Activated CD4-positive, alpha-beta T cell treated with anti-CD3 and anti-CD28 coated beads, Interleukin-2, Interleukin-6, amounts not matched to agents 100 ng/mL and 50 ng/mL, durations not matched to agents 16 hours and 8 hours (primary cell): ENCODE measurements around the gene LHX4.

Experiments used
- DNase-seq: peaks from one replicate; pipeline ENCODE4 v3.0.0-alpha.2; 2020

Gene LHX4

GRCh38 chr1:180247061-180247460 is 17.0 kb downstream of the LHX4 start:
- peak; percentile 25 for DNase-seq

GRCh38 chr1:180247580-180247979 is 17.5 kb downstream of the LHX4 start:
- DNase-seq: no peak

- DNase-seq: no peak
Measured at GRCh38 chr1:180248176-180248575, 18.1 kb downstream of the LHX4 start.

- peak; percentile 32 for DNase-seq
Measured at GRCh38 chr1:180248731-180249681, 18.9 kb downstream of the LHX4 start.

GRCh38 chr1:180249725-180250498 is 19.8 kb downstream of the LHX4 start:
- no peak for DNase-seq

DNA sequence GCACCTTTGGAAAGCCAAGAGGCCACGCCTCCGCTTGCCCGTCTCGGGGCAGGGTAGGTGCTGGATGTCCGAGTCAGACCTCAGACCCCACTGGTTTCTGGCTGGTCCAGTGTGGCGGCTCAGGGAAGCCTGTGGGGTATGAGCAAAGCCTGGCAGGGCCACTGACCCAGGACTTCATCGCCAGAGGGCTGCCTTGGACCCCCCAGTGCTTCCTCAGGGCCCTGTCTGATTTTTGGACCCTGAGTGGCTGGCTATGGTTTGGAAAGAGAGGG is 20.4 kb downstream of the LHX4 start:
- no peak for DNase-seq

DNA sequence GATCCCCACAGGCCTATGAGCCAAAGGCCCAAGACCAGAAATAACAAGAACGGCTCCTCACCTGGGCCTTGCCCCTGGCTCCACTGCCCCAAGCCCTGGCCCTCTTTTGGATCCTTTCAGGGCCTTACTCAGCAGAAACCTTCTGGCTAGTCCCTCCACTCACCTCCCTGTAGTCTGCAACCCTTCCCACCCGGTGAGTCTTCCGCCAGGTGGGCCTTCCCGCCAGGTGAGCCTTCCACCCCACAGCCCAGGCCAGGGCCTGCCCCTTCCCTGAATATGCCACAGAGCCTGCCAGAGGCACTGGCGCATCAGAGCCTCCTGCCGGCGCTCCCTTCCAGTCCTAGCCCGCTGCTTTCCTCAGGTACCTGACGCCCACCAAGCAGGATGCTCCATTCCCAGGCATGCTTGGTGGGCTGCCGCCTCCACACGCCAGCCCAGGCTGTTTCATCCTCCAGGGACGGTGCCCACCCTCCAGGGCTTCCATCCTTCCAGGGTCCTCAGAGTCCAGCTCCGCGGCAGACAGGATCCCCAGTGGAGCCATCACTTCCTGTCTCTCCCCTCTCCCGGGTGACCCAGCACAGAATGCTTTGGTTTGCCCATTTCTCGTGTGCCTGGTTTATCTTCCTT is 20.9 kb downstream of the LHX4 start:
- no peak for DNase-seq

DNA sequence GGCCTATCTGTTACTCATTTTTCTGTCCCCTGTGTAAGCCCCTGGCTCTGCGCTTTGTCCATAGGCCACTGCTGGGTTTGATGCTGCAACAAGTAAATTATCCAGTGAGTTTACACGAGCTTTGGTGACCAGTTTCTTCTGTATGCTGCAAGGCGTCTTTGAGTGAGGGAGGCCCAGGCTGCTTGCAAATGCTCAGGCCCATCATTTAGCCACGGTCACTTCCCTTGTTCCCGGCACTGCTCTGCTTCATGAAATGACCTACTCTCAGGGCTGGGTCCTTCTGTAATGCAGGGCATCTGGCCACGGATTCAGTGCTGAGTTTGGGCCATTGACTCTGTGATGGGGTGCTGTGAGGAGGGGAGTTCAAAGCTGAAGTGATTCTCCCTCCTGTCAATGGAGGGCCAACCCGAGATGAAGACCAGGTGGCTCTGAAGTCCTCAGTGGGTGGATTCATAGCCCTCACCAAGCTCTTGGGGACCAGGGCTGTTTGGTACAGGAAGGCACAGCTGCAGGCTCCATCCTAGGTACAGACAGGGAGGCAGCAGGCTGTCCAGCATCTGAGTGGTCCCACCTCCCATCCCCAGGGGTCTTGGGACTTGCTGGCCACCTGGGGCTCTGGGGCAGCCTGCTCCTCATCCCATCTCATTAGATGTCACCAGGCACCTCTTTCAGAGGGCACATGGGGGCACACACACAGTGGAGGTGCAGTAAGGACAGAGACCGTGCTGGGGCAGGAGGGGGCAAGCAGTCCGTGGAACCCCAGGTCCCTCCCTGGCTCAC is 21.7 kb downstream of the LHX4 start:
- no peak for DNase-seq

DNA sequence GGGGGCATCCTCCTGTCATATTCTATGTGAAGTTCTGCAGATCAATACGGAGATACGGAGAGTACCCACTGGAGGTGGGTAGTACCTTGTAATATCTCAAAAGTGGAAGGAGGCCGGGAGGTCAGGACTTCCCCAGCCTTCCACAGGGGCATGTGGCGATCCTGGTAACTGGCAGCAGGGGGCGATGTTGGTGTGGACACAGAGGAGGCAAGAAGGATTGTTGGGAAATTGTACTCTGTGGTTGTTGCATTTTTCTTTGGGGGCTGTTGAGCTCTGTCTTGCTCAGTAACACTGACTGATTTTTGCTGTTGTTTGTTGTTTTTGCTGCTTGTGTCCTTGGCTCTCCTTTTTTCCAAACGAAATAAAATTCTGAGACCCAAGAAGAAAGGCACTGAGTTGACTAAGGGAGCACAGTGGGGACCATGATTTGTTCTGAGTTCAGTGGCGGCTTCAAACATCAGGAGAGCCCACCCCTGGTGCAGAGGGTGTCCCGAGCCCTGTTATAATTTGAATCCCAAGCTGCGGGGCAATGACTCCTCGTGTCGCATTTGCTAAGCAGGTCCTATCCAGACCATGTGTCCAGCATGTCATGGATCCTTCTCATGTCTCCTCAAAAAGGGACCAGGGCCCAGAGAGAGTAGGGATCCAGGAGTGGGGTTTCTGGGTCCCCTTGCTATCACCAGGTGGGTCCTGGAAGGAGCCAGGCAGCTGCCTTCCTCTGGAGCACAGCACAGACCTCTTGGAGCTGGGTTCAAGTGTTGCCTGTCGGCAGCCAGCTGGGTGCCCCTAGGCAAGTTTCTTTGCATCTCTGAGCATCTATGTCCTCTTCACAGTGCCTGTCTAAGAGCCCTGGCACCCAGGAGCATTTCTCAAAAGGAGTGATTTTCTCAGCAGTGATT is 22.8 kb downstream of the LHX4 start:
- peak; percentile 84 for DNase-seq

- no peak for DNase-seq
Measured at GRCh38 chr1:180253585-180254495, 23.8 kb downstream of the LHX4 start.

GRCh38 chr1:180254496-180254819 is 24.4 kb downstream of the LHX4 start:
- DNase-seq: no peak

DNA sequence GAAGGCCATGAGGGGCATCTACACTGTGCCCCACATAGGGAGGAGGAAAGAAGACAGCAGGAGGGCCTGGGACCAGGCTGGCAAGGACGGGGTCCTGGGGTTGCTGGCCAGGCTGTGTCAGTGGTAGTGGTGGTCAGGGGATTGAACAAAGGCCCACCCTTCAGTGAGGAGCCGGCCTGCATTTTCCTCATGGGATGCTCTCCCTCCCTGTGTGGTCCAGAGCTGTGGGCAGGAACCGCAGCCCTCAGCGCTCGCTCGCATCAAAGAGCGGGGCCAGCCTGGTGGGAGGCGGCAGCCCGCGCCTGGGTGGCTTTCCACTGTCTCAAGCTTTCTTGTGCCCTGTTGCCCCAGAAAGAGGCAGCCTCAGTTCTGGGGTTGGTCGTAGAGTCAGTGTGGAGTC is 24.8 kb downstream of the LHX4 start:
- DNase-seq: no peak

GRCh38 chr1:180255536-180256340 is 25.7 kb downstream of the LHX4 start:
- DNase-seq: no peak

- DNase-seq: no peak
Measured at GRCh38 chr1:180256341-180257027, 26.4 kb downstream of the LHX4 start.

GRCh38 chr1:180257028-180257386 is 26.9 kb downstream of the LHX4 start:
- DNase-seq: no peak

DNA sequence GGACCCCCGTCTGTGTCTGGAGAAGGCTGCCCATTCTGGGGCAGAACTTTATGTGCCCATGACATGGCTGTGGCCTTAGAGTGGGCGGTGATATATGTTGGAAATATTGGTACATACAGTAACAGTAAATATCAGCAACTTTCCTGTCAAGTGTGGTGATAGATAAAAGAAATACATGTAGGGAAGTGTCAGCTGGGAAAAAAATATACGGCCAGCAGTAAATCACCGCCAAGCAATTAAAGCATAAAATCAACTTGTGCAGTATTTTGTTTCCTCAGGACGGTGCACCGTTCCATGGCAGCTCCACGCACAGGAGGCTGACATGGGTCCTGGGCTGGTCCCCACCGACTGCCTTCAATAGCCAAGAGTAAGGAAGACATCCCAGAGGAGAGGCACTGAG is 27.4 kb downstream of the LHX4 start:
- DNase-seq: no peak

DNA sequence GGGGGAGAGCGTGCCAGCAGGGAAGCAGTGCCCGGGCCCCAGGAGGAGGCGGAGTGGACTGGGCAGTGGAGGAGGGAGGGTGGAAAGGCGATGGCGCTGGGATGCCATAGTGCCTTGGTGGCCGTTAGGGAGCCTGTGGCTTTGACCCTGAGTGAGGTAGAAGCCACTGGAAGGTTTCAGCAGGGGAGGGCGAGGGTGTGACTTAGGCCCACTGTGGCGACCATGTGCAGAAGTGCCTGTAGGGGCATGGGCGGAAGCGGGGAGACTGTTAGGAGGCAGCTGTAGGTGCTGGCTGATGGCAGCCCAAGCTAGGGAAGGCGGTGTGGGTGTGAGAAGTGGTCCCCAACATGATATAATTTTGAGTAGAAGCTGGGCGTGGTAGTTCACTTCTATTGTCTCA is 28.2 kb downstream of the LHX4 start:
- no peak for DNase-seq

GRCh38 chr1:180258935-180259334 is 28.9 kb downstream of the LHX4 start:
- no peak for DNase-seq
